HEK293 (cell line): ENCODE results near the gene SAMD14.

ENCODE experiments used
- EGR2 ChIP-seq: fragments of 450-650 bp; formaldehyde crosslinking; IDR thresholded peaks from 2 replicates; pipeline ENCODE4 v1.5.1; 2016; ENCODE audit warnings: low read depth, missing biosample characterization, missing genetic modification characterization
- GLIS2 ChIP-seq: fragments of 450-650 bp; formaldehyde crosslinking; IDR thresholded peaks from 2 replicates; pipeline ENCODE4 v1.5.1; 2016; ENCODE audit warnings: missing biosample characterization, missing genetic modification characterization
- ZBTB21 ChIP-seq: fragments of 450-650 bp; formaldehyde crosslinking; IDR thresholded peaks from 2 replicates; pipeline ENCODE4 v1.5.1; 2017; ENCODE audit warnings: missing biosample characterization, missing genetic modification characterization
- ZNF121 ChIP-seq: fragments of 450-650 bp; formaldehyde crosslinking; IDR thresholded peaks from 2 replicates; pipeline ENCODE4 v1.5.1; 2016; ENCODE audit warnings: missing biosample characterization, missing genetic modification characterization
- ZNF19 ChIP-seq: fragments of 450-650 bp; formaldehyde crosslinking; IDR thresholded peaks from 2 replicates; pipeline ENCODE4; 2016; ENCODE audit warnings: missing biosample characterization, missing genetic modification characterization, low read depth
- ZNF311 ChIP-seq: fragments of 450-650 bp; formaldehyde crosslinking; IDR thresholded peaks from 2 replicates; pipeline ENCODE4 v1.5.1; 2017; ENCODE audit warnings: missing biosample characterization, missing genetic modification characterization, borderline replicate concordance
- ZNF449 ChIP-seq: fragments of 450-650 bp; formaldehyde crosslinking; IDR thresholded peaks from 2 replicates; pipeline ENCODE4 v1.5.1; 2017; ENCODE audit warnings: missing biosample characterization, mild to moderate bottlenecking, missing genetic modification characterization, moderate library complexity
- ZNF707 ChIP-seq: fragments of 450-650 bp; formaldehyde crosslinking; IDR thresholded peaks from 2 replicates; pipeline ENCODE4 v1.5.1; 2016; ENCODE audit warnings: missing biosample characterization, missing genetic modification characterization
- ZNF843 ChIP-seq: fragments of 450-650 bp; formaldehyde crosslinking; IDR thresholded peaks from 2 replicates; pipeline ENCODE4 v1.5.1; 2016; ENCODE audit warnings: missing biosample characterization, missing genetic modification characterization
- TF ChIP-seq, protein P1 (sequence below): fragments of 450-650 bp; formaldehyde crosslinking; IDR thresholded peaks from 2 replicates; pipeline ENCODE4 v1.5.1; 2016; ENCODE audit warnings: missing biosample characterization, missing genetic modification characterization, low read depth
- TF ChIP-seq, protein P2 (sequence below): fragments of 450-650 bp; formaldehyde crosslinking; IDR thresholded peaks from 2 replicates; pipeline ENCODE4 v1.5.1; 2016; ENCODE audit warnings: missing biosample characterization, missing genetic modification characterization
- TF ChIP-seq, protein P3 (sequence below): IDR thresholded peaks from 2 replicates; pipeline ENCODE4 v1.6.1; 2011; ENCODE audit warnings: mild to moderate bottlenecking, low read depth, low read length, borderline replicate concordance

DNA sequence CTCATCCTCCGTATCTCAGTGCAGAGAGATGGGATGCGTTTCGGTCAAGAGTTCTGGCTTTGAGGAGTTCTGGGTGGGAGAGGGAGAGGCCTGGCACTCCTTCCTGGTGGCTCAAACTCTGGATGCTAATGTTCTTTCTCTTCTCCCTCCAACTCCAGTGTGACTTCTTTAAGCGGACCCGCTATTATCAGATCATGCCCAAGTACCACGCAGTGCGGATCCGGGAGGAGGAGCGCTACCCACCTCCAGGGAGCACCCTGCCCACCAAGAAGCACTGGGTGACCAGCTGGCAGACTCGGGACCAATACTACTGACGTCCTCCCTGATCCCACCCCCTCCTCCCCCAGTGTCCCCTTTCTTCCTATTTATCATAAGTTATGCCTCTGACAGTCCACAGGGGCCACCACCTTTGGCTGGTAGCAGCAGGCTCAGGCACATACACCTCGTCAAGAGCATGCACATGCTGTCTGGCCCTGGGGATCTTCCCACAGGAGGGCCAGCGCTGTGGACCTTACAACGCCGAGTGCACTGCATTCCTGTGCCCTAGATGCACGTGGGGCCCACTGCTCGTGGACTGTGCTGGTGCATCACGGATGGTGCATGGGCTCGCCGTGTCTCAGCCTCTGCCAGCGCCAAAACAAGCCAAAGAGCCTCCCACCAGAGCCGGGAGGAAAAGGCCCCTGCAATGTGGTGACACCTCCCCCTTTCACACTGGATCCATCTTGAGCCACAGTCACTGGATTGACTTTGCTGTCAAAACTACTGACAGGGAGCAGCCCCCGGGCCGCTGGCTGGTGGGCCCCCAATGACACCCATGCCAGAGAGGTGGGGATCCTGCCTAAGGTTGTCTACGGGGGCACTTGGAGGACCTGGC is 40.8 kb downstream of the SAMD14 start:
- TF ChIP-seq ZNF19 (tag by site-specific recombination) (no peak), ZBTB21 (no peak), ZNF311 (tag by site-specific recombination) (no peak), GLIS2 (no peak), ZNF843 (tag by site-specific recombination) (no peak), ZNF121 (tag by site-specific recombination) (no peak), EGR2 (tag by site-specific recombination) (no peak), ZNF449 (tag by site-specific recombination) (no peak), ZNF707 (tag by site-specific recombination) (no peak)
- TF ChIP-seq, protein P1, sequence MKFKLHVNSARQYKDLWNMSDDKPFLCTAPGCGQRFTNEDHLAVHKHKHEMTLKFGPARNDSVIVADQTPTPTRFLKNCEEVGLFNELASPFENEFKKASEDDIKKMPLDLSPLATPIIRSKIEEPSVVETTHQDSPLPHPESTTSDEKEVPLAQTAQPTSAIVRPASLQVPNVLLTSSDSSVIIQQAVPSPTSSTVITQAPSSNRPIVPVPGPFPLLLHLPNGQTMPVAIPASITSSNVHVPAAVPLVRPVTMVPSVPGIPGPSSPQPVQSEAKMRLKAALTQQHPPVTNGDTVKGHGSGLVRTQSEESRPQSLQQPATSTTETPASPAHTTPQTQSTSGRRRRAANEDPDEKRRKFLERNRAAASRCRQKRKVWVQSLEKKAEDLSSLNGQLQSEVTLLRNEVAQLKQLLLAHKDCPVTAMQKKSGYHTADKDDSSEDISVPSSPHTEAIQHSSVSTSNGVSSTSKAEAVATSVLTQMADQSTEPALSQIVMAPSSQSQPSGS (tag by site-specific recombination) = no peak
- TF ChIP-seq, protein P2, sequence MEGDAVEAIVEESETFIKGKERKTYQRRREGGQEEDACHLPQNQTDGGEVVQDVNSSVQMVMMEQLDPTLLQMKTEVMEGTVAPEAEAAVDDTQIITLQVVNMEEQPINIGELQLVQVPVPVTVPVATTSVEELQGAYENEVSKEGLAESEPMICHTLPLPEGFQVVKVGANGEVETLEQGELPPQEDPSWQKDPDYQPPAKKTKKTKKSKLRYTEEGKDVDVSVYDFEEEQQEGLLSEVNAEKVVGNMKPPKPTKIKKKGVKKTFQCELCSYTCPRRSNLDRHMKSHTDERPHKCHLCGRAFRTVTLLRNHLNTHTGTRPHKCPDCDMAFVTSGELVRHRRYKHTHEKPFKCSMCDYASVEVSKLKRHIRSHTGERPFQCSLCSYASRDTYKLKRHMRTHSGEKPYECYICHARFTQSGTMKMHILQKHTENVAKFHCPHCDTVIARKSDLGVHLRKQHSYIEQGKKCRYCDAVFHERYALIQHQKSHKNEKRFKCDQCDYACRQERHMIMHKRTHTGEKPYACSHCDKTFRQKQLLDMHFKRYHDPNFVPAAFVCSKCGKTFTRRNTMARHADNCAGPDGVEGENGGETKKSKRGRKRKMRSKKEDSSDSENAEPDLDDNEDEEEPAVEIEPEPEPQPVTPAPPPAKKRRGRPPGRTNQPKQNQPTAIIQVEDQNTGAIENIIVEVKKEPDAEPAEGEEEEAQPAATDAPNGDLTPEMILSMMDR (tag by site-specific recombination) = no peak
- TF ChIP-seq, protein P3, sequence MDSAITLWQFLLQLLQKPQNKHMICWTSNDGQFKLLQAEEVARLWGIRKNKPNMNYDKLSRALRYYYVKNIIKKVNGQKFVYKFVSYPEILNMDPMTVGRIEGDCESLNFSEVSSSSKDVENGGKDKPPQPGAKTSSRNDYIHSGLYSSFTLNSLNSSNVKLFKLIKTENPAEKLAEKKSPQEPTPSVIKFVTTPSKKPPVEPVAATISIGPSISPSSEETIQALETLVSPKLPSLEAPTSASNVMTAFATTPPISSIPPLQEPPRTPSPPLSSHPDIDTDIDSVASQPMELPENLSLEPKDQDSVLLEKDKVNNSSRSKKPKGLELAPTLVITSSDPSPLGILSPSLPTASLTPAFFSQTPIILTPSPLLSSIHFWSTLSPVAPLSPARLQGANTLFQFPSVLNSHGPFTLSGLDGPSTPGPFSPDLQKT = no peak
